ENCODE measurements around the gene ZNF496.

ZNF496 gene

DNA sequence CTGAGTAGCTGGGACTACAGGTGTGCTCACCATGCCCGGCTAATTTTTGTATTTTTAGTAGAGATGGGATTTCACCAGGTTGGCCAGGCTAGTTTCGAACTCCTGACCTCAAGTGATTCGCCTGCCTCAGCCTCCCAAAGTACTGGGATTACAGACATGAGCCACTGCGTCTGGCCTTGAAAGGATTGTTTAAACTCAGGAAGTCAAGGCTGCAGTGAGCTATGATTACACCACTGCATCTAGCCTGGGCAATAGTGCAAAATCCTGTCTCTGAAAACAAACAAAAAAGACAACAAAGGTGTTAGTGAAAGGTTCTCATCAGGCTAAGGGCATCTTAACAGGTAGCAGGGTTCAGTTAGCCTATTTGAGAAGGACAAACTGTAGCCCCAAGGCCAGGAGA is 14.2 kb upstream of the ZNF496 start:
- Histone ChIP-seq H3K36me3 (ENCODE audit: control insufficient read depth in 2 of 2, insufficient read depth in 1 of 2, low read length in 2 of 2) (no peaks in the 10 kb centered on the region), H3K4me3 (ENCODE audit: low read depth, low read length) (no peak overlapping the region), H3K4me1 (ENCODE audit: control insufficient read depth, insufficient read depth, low read length) (no peaks in the 10 kb centered on the region), H3K9me3 (ENCODE audit: control insufficient read depth, insufficient read depth, low read depth, low read length) (no peaks in the 10 kb centered on the region), H3K27ac (ENCODE audit: extremely low read depth, low read depth, low read length) (no peak overlapping the region)
- CTCF ChIA-PET = no interaction called here
- no peak for TF ChIP-seq ZNF777 (tag by site-specific recombination; IDR thresholded peaks at IDR 0.05; ENCODE audit: borderline replicate concordance)
- no peak for TF ChIP-seq ZNF529 (tag by site-specific recombination; IDR thresholded peaks at IDR 0.05; ENCODE audit: insufficient replicate concordance)
- no peak for TF ChIP-seq SP3 (tag by site-specific recombination; IDR thresholded peaks at IDR 0.05)
- TF ChIP-seq, protein P1, sequence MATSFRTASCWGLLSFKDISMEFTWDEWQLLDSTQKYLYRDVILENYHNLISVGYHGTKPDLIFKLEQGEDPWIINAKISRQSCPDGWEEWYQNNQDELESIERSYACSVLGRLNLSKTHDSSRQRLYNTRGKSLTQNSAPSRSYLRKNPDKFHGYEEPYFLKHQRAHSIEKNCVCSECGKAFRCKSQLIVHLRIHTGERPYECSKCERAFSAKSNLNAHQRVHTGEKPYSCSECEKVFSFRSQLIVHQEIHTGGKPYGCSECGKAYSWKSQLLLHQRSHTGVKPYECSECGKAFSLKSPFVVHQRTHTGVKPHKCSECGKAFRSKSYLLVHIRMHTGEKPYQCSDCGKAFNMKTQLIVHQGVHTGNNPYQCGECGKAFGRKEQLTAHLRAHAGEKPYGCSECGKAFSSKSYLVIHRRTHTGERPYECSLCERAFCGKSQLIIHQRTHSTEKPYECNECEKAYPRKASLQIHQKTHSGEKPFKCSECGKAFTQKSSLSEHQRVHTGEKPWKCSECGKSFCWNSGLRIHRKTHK (tag by site-specific recombination; IDR thresholded peaks at IDR 0.05) = no peak
- TF ChIP-seq ZBTB49 (tag by site-specific recombination; IDR thresholded peaks at IDR 0.05; ENCODE audit: low read depth) = no peak
- TF ChIP-seq, protein P2, sequence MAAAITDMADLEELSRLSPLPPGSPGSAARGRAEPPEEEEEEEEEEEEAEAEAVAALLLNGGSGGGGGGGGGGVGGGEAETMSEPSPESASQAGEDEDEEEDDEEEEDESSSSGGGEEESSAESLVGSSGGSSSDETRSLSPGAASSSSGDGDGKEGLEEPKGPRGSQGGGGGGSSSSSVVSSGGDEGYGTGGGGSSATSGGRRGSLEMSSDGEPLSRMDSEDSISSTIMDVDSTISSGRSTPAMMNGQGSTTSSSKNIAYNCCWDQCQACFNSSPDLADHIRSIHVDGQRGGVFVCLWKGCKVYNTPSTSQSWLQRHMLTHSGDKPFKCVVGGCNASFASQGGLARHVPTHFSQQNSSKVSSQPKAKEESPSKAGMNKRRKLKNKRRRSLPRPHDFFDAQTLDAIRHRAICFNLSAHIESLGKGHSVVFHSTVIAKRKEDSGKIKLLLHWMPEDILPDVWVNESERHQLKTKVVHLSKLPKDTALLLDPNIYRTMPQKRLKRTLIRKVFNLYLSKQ (tag by site-specific recombination; IDR thresholded peaks at IDR 0.05; ENCODE audit: borderline replicate concordance) = no peak
- TF ChIP-seq ZXDB (tag by site-specific recombination; IDR thresholded peaks at IDR 0.05) = no peak
- no peak for TF ChIP-seq ZFP41 (tag by site-specific recombination; IDR thresholded peaks at IDR 0.05; ENCODE audit: borderline replicate concordance)
- no peak for TF ChIP-seq ZNF239 (tag by site-specific recombination; IDR thresholded peaks at IDR 0.05)
- no peak for TF ChIP-seq ZNF354C (tag by site-specific recombination; IDR thresholded peaks at IDR 0.05; ENCODE audit: borderline replicate concordance, low read depth)
- no peak for TF ChIP-seq GLIS2 (tag by site-specific recombination; IDR thresholded peaks at IDR 0.05)
- no peak for TF ChIP-seq ZNF350 (tag by site-specific recombination; IDR thresholded peaks at IDR 0.05)
- no peak for TF ChIP-seq YY1 (tag by site-specific recombination; IDR thresholded peaks at IDR 0.05)
- POLR2A ChIA-PET = no interaction called here

DNA sequence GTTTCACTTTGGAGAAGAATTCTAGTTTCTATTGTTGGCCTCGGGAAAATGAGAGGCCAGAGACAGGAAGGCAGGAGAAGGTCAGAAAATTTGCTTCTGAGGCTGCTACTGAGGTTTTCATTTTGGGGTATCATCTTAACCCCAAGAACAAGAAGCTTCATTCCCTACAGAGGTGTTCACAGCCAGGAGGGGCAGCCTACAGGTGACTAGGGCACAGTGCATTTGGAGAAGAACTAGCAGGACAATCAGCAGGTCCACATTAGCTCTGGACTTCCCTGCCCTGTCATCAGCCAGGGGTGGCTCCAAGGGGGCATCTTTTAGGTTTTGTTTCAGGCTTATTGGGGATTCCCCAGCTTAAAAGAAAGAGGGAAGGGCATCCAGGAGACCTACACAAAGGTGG is 12.1 kb upstream of the ZNF496 start:
- Histone ChIP-seq H3K4me3 (ENCODE audit: low read depth, low read length) (no peak overlapping the region), H3K9me3 (ENCODE audit: control insufficient read depth, insufficient read depth, low read depth, low read length) (no peaks in the 10 kb centered on the region), H3K27ac (ENCODE audit: extremely low read depth, low read depth, low read length) (no peak overlapping the region), H3K4me1 (ENCODE audit: control insufficient read depth, insufficient read depth, low read length) (no peaks in the 10 kb centered on the region), H3K36me3 (ENCODE audit: control insufficient read depth in 2 of 2, insufficient read depth in 1 of 2, low read length in 2 of 2) (peaks cover 0 to 8% of the 10 kb centered on the region in 2 experiments; a peak in 1 of 3 replicates)
- ChIA-PET POLR2A (no interaction called here), CTCF (no interaction called here)
- no peak for TF ChIP-seq ZNF19 (tag by site-specific recombination; IDR thresholded peaks at IDR 0.05; ENCODE audit: low read depth)
- no peak for TF ChIP-seq ZNF658 (tag by site-specific recombination; IDR thresholded peaks at IDR 0.05)
- TF ChIP-seq ZNF776 (tag by site-specific recombination; IDR thresholded peaks at IDR 0.05; ENCODE audit: borderline replicate concordance) = no peak
- no peak for TF ChIP-seq ZNF341 (tag by site-specific recombination; IDR thresholded peaks at IDR 0.05; ENCODE audit: low read depth)
- TF ChIP-seq ZNF555 (tag by site-specific recombination; conservative IDR thresholded peaks at IDR 0.05) = no peak
- TF ChIP-seq, protein P3, sequence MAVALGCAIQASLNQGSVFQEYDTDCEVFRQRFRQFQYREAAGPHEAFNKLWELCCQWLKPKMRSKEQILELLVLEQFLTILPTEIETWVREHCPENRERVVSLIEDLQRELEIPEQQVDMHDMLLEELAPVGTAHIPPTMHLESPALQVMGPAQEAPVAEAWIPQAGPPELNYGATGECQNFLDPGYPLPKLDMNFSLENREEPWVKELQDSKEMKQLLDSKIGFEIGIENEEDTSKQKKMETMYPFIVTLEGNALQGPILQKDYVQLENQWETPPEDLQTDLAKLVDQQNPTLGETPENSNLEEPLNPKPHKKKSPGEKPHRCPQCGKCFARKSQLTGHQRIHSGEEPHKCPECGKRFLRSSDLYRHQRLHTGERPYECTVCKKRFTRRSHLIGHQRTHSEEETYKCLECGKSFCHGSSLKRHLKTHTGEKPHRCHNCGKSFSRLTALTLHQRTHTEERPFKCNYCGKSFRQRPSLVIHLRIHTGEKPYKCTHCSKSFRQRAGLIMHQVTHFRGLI (tag by site-specific recombination; IDR thresholded peaks at IDR 0.05) = no peak
